Fibroblast of the conjunctiva (primary cell): Measurements from ENCODE around the gene GPR176.
A peak's percentile ranks its signal among the peaks of the same experiment; 100 is the strongest.

Experiments
- DNase-seq: peaks from one replicate; pipeline ENCODE4 v3.0.0-alpha.2; 2010; ENCODE audit warnings: low read depth

The GPR176 gene

DNA sequence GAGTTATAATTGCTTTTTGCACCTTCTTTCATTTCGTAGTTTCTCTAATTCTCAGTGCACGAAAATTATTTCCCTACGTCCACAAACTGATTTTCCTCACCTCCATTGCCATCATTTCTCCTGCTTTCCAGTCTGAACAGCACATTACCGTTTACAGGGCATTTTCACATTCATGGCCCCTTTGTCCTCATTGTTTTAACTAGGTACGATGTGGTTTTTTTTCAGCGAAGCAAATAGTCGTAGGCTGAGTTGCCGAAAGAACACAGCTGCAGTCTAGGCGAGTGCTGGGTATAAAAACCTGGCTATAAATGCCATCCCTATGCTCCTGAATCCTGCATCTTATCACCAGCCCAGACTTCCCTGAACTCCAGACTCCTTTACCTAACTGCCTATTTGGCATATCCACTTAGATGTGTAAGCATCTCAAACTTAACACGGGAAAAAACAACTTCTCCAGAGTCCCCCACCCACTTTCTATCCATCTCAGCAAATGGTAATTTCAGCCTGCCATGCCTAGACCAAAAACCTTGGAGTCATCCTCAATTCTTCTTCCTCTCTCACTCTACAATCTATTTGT is 136.7 kb downstream of the GPR176 start:
- no peak for DNase-seq

DNA sequence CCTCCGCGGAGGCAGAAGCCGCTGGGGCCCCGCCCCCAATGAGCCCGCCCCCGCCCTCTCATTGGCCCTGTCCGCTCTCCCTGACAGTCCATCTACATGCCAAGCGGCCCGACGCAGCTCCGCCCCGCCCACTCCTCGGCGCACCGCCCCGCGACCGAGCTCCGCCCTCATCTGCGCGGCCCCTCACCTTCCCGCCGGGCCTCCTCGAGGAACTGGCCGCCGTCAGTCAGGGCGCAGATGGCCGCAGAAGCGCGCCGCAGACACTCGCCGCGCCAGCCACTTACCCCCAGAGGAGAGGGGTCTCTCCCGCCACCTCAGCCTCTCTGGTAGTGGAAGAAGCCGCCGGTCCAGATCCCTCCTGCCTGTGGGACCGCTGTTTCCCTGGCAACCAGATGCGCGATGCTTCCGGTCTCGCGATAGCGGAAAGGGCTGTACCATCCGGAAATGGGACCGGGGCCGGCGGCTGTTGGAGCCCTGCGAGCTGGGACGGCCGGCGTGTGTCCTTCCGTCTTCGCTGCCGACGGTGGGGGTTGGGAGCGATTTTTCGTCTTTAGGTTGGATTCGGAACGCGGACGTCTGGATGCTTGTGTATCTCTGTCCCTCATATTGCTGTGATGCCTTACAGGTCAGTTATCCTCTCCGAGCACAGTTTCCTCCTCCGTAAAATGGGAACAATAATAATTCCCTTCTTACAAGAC is 137.5 kb downstream of the GPR176 start, which contains the start of gene FSIP1:
Gene FSIP1, minus strand, starts transcription at position 401 of the 698 bp plus-strand sequence. CDS start 6,317 bp downstream, outside the sequence.
- DNase-seq, result peak; percentile 90

DNA sequence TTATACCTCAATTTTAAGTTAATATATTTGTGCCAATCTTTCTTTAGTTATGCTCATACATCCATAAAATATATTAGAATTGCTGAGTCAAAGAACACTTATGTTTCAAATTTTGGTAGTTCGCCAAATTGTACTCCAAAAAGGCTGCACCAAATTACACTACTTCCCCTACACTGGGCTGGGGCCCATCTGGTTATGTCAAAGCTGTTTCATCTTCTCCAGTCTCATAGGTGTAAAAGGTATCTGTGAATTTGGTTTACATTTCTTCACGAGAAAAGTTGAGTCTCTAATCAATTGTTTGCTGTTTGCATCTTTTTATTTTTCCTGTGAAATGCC is 138.1 kb downstream of the GPR176 start:
- DNase-seq, result no peak

DNA sequence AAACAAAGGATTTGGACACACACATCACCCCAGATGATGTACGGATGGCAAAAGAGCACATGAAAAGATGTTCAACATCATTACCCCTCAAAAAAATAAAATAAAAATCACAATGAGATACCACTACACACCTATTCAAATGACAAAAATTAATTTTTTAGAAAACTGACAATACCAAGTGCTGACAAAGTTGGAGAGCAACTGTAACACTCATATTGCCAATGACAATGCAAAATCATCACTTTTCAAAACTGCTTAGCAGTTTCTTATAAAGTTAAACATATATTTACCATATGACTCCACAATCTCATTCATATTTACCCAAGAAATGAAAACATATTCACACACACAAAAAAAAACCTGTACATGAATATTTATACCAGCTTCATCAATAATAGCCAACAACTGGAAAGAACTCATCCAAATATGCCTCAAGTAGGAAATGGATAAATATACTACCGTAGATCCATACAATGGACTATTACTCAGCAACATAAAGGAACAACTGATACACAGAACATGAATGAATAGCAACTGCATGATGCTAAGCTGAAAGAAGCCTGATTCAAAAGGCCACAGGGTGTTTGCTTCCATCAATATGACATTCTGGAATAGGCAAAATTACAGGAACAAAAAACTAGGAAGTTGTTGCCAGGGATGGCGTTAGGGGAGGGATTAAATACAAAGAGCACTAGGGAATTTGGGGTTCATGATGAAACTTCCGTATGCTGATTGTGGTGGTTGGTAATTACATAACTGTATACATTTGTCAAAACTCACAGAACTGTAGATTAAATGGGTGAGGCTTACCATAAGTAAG is 138.7 kb downstream of the GPR176 start:
- DNase-seq, result no peak

DNA sequence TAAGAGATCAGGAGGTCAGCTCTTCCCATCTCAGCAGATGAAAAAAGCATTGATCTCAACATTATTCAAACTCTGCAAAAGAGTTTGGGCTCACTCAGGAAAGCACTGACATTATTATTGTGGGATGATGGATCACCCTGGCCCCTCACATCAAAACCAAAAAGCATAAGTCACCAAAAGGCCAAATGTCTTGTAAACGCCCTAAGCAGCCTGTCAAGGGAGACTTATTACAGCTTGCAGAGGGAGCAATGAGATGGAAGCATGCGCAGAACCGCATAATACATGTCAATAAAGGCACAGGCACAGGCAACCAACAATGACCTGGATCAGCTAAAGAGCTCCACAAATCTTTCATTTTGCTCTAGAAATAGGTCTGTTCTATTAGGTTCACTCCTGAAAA is 142.0 kb downstream of the GPR176 start:
- no peak for DNase-seq

DNA sequence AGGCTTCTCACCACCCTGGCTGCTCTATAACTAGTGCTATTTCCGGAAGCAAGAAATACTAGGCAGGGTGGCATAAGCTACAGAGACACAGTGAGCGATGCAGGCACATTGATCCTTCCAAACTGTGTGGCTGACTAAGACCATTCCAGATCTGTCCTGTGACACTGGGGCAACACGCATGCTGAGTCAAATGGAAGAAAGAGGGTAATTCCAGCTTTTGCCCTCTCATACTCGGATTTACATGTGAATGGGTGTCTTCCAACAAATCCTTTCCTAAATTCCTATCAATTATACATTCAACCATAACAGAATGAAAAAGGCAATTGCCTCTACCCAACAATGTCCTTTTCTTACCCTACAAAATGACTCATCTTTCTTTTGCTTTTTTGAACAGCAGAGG is 142.6 kb downstream of the GPR176 start:
- no peak for DNase-seq

DNA sequence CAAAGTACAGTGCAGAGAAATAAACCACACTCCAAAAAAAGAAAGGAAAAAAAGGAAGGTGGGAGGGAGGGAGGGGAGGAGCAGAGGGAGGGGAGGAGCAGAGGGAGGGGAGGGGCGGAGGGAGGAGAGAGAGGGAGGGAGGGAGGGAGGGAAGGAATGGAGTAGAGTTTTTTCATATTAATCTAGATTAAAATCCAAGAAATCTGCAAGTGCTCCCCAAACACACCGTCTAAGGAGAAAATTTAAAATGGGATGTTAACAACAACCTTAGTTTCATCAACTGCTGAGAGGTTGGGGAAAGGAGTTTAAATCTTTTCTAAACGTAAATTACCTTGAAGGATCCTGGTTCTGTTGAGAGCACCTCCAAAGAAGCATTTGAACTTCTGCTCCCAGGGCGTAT is 144.0 kb downstream of the GPR176 start:
- no peak for DNase-seq

DNA sequence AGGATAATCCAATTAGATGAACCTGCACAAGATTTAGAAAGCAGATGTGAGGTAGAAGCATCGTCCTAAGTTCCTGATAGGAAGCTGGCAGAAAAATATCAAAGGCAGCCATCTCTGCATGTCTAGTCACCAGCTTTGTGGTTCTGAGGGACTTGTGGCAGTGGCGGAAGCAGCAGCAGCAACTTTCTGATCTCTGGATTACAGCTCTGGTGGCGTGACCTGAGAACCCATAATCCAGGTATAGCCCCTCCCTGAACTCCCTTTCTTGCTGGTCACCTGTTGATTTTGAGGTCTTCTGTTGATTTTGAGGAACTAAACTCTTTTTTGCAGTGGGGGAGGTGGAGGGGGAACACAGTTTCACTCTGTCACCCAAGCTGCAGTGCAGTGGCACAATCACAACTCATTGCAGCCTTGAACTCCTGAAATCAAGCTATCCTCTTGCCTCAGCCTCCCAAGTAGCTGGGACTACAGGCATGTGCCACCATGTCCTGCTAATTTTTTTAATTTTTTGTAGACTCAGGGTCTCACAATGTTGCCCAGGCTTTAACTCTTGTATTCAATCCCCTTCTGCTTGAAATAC is 145.3 kb downstream of the GPR176 start:
- no peak for DNase-seq

DNA sequence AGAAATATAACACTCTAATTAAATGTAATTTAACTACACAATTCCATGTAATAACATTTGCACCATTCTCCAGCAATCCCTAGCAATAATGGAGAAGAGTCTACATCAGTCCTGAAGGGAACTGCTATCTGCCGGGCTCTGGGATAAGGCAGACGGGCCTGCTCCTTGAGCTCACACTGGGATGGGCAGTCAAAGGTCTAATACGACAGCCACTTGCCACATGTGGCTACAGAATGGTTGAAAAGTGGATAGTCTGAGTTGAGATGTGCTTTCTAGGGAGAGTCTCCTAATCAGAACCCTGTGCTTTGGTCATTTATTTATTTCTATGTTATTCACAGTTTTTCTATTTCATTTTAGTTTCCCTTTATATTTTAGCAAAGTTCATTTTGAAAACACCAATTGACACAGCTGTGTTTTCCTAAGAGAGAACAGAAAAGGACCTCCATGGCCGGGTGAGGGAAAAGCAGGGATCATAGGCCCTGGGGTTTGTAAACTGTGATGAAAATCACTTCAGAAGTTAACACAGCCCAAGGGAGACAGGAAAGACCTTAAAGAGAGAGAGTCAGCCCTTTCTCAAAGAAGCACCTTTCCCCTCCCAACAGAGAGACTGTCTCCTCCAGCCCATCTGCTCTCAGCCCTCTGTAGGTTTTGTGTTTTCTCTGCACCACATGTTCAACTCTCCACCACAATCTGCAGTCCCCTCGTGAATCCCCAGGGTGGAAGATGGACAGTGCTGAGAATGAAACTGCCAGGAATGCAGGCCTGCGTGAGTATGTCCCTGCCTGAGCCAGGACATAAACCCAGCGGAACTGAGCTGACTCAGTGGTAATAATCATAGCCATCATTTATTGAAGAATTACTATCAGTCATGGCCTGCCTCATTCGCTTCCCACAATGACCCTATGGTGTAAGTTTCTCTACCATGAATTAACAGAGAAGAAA is 149.0 kb downstream of the GPR176 start:
- no peak for DNase-seq

DNA sequence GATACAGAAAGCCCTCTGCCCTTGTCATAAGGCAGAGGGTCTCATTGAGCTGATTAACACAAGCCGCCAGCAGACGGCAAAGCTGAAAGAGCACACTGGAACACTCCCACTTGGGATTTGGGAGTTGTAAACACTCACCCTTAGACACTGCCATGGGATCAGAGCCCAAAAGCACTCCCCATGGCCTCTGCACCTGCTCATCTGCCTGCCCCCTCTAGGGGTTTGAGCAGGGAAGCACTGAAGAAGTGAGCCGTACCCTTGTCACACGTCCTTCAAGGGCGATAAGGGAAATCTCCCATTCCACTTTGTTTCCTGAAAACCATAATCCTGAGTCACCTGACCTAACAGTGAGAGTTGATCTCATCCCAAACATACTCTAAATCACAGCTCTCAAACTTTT is 152.1 kb downstream of the GPR176 start:
- no peak for DNase-seq

DNA sequence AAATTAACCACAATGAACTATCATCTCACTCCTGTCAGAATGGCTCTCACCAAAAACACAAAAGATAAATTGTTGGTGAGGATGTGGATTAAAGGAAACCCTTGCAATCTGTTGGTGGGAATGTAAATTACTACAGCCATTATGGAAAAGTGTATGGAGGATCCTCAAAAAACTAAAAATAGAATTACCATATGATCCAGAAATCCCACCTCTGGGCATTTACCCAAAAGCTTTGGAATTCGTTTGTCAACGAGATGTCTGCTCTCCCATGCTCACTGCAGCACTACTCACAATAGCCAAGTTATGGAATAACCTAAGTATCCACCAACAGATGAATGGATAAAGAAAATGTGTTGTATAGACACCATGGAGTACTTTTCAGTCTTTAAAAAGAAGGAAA is 159.1 kb downstream of the GPR176 start:
- DNase-seq, result no peak

DNA sequence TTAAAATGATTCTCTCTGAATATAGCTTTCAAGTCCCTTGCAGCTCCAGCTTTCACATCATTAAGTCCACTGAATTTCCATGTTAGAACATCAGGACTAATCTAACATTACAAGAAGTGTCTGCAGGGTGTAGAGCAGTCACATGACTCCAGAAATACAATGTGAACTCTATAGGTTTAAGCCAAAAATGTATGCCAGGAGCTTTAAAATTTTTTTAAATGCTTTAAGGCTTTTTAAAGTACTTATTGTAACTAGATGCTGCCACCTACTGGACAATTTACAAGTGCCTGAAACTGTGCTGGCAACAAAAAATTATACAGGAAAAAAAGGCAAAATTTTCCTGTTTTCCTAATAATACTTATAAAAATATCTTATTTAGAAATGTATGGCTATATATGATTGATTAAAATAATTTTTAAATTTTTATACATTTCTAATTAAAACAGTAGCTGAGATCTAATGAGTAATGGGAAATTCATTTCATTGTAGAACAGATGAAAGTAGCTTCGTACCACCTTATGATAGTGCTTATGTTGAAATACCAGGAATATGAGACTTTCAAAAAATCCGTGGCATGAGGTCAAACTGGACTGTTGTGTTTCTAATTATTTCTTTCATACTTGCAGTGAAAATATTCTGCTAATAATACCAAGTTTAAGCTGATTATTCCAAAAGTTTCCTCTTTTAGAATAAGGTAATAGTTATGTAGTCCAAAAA is 163.1 kb downstream of the GPR176 start:
- peak; percentile 79 for DNase-seq

DNA sequence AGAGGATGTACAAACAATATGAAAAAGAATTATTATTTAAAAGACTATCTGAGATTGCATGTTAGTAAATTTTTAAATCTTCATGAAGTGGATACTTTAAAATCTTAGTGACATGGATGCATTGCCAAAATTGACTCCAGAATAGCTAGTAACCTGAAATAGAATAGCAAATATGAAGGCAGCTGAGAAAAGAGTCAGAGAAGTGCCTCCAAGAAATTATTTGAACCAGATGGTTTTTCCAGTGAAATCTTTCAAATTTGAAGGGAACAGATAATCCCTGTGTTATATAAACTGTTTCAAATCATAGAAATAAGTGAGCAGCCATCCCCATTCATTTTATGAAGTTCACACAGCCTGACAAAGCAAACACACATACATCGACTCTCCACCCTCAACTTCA is 167.1 kb downstream of the GPR176 start:
- no peak for DNase-seq

DNA sequence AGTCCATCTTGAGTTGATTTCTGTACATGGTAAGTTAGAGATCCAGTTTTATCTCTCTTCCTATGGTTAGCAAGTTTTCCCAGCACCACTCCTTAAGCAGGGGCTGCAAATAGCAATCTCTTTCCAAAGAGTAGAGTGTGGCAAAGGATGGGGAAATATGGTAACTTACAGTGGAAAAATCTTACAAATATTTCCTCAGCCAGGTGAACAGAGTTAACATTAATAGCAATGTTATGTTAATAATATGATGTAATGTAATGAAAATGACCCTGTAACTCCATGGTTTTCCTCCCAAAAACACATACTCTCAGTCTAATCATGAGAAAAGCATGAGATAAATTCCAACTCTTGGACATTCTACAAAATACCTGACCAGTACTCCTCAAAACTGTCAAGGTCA is 167.8 kb downstream of the GPR176 start:
- no peak for DNase-seq
